WTC11 (cell line): ENCODE results near the gene FNDC3B. TPM values are rescaled to one million over a fixed set of nuclear protein-coding genes. Genes with fewer than 3 reads are reported as not detected.

ENCODE experiments used
- ATAC-seq: fragments of 200-7000 bp; cut with Tn5 transposase; 2 replicates; pipeline ENCODE4 v1.10.0; 2021; ENCODE audit warnings: mild to moderate bottlenecking, moderate library complexity
- CTCF ChIA-PET: fragments of 300-600 bp; sonication (Branson Sonifier 250); formaldehyde crosslinking; loops from one replicate; lab custom pipeline; 2021; ENCODE audit warnings: antibody characterized with exemption; lab: Charles Lee
- POLR2A ChIA-PET: fragments of 350-600 bp; sonication (Branson Sonifier 250); formaldehyde crosslinking; loops from one replicate; lab custom pipeline; 2021; ENCODE audit warnings: antibody characterized with exemption; lab: Charles Lee
- DNase-seq: peaks from one replicate; pipeline ENCODE4 v3.0.0; 2021; ENCODE audit warnings: low spot score
- H3K27ac Mint-ChIP-seq: 2 replicates; pipeline ENCODE4 v1.8.0; 2021; ENCODE audit warnings: mixed read lengths
- H3K27me3 Mint-ChIP-seq: 2 replicates; pipeline ENCODE4 v1.8.0; 2021; ENCODE audit warnings: low read depth, mild to moderate bottlenecking, moderate library complexity, mixed read lengths
- H3K36me3 Mint-ChIP-seq: 2 replicates; pipeline ENCODE4 v1.8.0; 2021; ENCODE audit warnings: mixed read lengths
- H3K4me1 Mint-ChIP-seq: 2 replicates; pipeline ENCODE4 v1.8.0; 2022; ENCODE audit warnings: mixed read lengths
- H3K4me3 Mint-ChIP-seq: 2 replicates; pipeline ENCODE4 v1.8.0; 2021; ENCODE audit warnings: mild to moderate bottlenecking, moderate library complexity, mixed read lengths
- H3K9me3 Mint-ChIP-seq: 2 replicates; pipeline ENCODE4 v1.8.0; 2021; ENCODE audit warnings: mixed read lengths
- ATF1 ChIP-seq: sonication (generic); formaldehyde crosslinking; IDR thresholded peaks from 2 replicates; pipeline ENCODE4 v1.8.1; 2023; ENCODE audit warnings: mild to moderate bottlenecking, moderate library complexity, missing genetic modification reagents
- CBFB ChIP-seq: sonication (generic); formaldehyde crosslinking; IDR thresholded peaks from 2 replicates; pipeline ENCODE4 v1.8.1; 2022; ENCODE audit warnings: mild to moderate bottlenecking, low read depth, missing genetic modification reagents
- FOXP4 ChIP-seq: sonication (generic); formaldehyde crosslinking; IDR thresholded peaks from 2 replicates; pipeline ENCODE4 v1.8.0; 2022; ENCODE audit warnings: mild to moderate bottlenecking, missing genetic modification reagents
- JAZF1 ChIP-seq: fragments of 250-450 bp; sonication (Bioruptor Pico); IDR thresholded peaks from 2 replicates; pipeline ENCODE4 v1.9.0; 2021; ENCODE audit warnings: moderate library complexity, mild to moderate bottlenecking, inconsistent platforms
- KAT7 ChIP-seq: sonication (generic); formaldehyde crosslinking; IDR thresholded peaks from 2 replicates; pipeline ENCODE4 v1.8.1; 2023; ENCODE audit warnings: missing genetic modification reagents, mild to moderate bottlenecking, borderline replicate concordance
- PRRX2 ChIP-seq: fragments of 250-450 bp; sonication (Bioruptor Pico); IDR thresholded peaks from 2 replicates; pipeline ENCODE4 v1.8.0; 2021; ENCODE audit warnings: mild to moderate bottlenecking
- RORB ChIP-seq: fragments of 250-450 bp; sonication (Bioruptor Pico); IDR thresholded peaks from 2 replicates; pipeline ENCODE4 v1.9.0; 2021; ENCODE audit warnings: mild to moderate bottlenecking
- TP53 ChIP-seq: sonication (generic); formaldehyde crosslinking; IDR thresholded peaks from 2 replicates; pipeline ENCODE4 v1.8.1; 2023; ENCODE audit warnings: mild to moderate bottlenecking, missing genetic modification reagents
- ZNF138 ChIP-seq: sonication (generic); formaldehyde crosslinking; conservative IDR thresholded peaks from 2 replicates; pipeline ENCODE4 v1.8.1; 2022; ENCODE audit warnings: mild to moderate bottlenecking, moderate library complexity, missing genetic modification reagents
- ZNF416 ChIP-seq: fragments of 250-450 bp; sonication (Bioruptor Pico); IDR thresholded peaks from 2 replicates; pipeline ENCODE4 v1.9.0; 2021; ENCODE audit warnings: mild to moderate bottlenecking, inconsistent platforms
- total RNA-seq: library from RNA; stranded (reverse); gene quantifications from 3 replicates; pipeline ENCODE4 v1.2.3, GENCODE V29; 2021
- TF ChIP-seq, protein P1 (sequence below): sonication (generic); formaldehyde crosslinking; IDR thresholded peaks from 2 replicates; pipeline ENCODE4 v1.8.1; 2023; ENCODE audit warnings: mild to moderate bottlenecking, moderate library complexity, missing genetic modification reagents
- TF ChIP-seq, protein P2 (sequence below): sonication (generic); formaldehyde crosslinking; conservative IDR thresholded peaks from 2 replicates; pipeline ENCODE4 v1.8.1; 2023; ENCODE audit warnings: mild to moderate bottlenecking, low read depth, missing genetic modification reagents, moderate library complexity
- TF ChIP-seq, protein P3 (sequence below): fragments of 250-450 bp; sonication (Bioruptor Pico); conservative IDR thresholded peaks from 2 replicates; pipeline ENCODE4 v1.9.0; 2021; ENCODE audit warnings: mild to moderate bottlenecking
- TF ChIP-seq, protein P4 (sequence below): sonication (generic); formaldehyde crosslinking; conservative IDR thresholded peaks from 2 replicates; pipeline ENCODE4 v1.8.1; 2022; ENCODE audit warnings: mild to moderate bottlenecking, missing genetic modification reagents
- TF ChIP-seq, protein P5 (sequence below): sonication (generic); formaldehyde crosslinking; IDR thresholded peaks from 2 replicates; pipeline ENCODE4 v1.8.1; 2022; ENCODE audit warnings: mild to moderate bottlenecking, moderate library complexity, missing genetic modification reagents

FNDC3B gene
- total RNA-seq, 1 experiment from 2014 or later: 42.8 TPM

DNA sequence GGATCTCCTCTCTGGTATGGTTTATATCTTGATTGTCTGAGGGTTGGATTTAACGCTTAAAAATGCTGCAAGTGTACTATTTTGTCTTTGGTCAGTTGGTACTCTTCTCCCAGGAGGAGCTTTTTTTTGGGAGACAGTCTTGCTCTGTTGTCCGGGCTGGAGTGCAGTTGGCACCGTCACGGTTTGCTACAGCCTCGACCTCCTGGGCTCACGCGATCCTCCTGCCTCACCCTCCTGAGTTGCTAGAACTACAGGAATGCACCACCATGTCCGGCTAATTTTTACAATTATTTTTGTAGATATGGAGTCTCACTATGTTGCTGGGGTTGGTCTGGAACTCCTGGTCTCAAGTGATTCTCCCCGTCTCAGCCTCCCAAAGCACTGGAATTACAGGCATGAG is 89.5 kb downstream of the FNDC3B start (continued):
- TF ChIP-seq, protein P1, sequence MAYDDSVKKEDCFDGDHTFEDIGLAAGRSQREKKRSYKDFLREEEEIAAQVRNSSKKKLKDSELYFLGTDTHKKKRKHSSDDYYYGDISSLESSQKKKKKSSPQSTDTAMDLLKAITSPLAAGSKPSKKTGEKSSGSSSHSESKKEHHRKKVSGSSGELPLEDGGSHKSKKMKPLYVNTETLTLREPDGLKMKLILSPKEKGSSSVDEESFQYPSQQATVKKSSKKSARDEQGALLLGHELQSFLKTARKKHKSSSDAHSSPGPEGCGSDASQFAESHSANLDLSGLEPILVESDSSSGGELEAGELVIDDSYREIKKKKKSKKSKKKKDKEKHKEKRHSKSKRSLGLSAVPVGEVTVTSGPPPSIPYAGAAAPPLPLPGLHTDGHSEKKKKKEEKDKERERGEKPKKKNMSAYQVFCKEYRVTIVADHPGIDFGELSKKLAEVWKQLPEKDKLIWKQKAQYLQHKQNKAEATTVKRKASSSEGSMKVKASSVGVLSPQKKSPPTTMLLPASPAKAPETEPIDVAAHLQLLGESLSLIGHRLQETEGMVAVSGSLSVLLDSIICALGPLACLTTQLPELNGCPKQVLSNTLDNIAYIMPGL (CRISPR knock-in tag): no peak
- TF ChIP-seq, protein P2, sequence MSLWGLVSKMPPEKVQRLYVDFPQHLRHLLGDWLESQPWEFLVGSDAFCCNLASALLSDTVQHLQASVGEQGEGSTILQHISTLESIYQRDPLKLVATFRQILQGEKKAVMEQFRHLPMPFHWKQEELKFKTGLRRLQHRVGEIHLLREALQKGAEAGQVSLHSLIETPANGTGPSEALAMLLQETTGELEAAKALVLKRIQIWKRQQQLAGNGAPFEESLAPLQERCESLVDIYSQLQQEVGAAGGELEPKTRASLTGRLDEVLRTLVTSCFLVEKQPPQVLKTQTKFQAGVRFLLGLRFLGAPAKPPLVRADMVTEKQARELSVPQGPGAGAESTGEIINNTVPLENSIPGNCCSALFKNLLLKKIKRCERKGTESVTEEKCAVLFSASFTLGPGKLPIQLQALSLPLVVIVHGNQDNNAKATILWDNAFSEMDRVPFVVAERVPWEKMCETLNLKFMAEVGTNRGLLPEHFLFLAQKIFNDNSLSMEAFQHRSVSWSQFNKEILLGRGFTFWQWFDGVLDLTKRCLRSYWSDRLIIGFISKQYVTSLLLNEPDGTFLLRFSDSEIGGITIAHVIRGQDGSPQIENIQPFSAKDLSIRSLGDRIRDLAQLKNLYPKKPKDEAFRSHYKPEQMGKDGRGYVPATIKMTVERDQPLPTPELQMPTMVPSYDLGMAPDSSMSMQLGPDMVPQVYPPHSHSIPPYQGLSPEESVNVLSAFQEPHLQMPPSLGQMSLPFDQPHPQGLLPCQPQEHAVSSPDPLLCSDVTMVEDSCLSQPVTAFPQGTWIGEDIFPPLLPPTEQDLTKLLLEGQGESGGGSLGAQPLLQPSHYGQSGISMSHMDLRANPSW (CRISPR knock-in tag): no peak

DNA sequence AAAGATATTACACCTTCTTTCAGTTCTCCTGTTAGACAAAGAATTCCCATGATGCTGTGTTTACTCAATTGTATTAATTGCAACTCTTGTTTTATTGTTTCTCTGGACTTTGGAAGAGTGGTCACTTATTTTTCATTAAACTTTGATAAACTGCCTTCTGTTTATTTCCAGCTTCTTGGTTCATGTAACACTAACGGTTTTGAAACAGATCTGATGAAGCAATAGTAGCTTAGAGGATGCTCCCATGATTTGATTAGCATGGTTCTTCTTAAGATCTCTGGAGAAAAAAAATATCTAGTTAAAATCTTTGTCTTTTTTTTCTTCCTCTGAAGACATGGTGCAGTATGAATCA is 90.1 kb downstream of the FNDC3B start:
- no peak for DNase-seq
- CTCF ChIA-PET: interaction anchor here (1.4 kb wide), 1 partner anchor 10 kb away, joined by 4 read pairs; no protein-coding TSS in a partner anchor
- Mint-ChIP-seq H3K36me3 (peaks cover 3% of the 10 kb centered on the region; the same call in 1 of the 2 replicates), H3K9me3 (no peaks in the 10 kb centered on the region), H3K27me3 (no peaks in the 10 kb centered on the region), H3K27ac (no peak overlapping the region), H3K4me1 (peaks cover 73% of the 10 kb centered on the region), H3K4me3 (no peak overlapping the region)
- POLR2A ChIA-PET: no interaction called here
- TF ChIP-seq TP53 (CRISPR knock-in tag) (no peak), ZNF138 (CRISPR knock-in tag) (no peak), ZNF416 (CRISPR knock-in tag) (no peak), RORB (no peak), FOXP4 (CRISPR knock-in tag) (no peak), ATF1 (CRISPR knock-in tag) (no peak), JAZF1 (CRISPR knock-in tag) (no peak), KAT7 (CRISPR knock-in tag) (no peak), PRRX2 (CRISPR knock-in tag) (no peak), CBFB (no peak)
- TF ChIP-seq, protein P3, sequence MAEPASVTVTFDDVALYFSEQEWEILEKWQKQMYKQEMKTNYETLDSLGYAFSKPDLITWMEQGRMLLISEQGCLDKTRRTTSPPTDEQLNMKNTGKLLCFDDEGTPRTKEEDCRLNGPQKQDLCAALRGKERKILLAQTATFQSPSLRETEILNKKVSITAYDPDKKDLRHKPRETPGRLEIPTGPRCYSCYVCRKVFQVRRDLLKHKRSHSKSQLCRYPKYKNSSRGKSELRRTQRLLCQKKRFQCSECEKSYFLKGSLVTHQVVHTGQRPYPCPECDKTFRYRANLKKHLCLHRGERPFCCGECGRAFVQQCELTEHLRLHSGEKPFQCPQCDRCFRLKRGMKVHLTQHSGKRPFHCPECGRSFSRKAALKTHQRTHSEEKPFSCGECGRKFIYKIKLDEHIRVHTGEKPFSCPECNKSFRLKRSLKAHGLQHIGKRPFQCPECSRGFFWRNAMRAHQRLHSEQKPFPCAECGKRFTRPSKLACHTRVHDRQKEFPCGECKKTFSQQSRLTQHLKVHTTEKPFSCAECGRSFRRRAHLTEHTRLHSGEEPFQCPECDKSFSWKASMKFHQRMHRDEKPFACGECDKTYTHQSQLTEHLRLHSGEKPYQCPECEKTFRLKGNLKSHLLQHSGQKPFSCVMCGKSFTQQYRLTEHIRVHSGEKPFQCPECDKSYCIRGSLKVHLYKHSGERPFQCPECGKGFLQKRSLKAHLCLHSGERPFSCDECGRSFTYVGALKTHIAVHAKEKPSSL: no peak
- TF ChIP-seq, protein P4, sequence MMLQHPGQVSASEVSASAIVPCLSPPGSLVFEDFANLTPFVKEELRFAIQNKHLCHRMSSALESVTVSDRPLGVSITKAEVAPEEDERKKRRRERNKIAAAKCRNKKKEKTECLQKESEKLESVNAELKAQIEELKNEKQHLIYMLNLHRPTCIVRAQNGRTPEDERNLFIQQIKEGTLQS (CRISPR knock-in tag): no peak
- TF ChIP-seq, protein P5, sequence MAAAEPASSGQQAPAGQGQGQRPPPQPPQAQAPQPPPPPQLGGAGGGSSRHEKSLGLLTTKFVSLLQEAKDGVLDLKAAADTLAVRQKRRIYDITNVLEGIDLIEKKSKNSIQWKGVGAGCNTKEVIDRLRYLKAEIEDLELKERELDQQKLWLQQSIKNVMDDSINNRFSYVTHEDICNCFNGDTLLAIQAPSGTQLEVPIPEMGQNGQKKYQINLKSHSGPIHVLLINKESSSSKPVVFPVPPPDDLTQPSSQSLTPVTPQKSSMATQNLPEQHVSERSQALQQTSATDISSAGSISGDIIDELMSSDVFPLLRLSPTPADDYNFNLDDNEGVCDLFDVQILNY: no peak
- TF ChIP-seq, protein P2 (CRISPR knock-in tag): no peak
- ATAC-seq: no peak
